K562 (cell line): ENCODE measurements around the gene IGFBP4. TPM values are rescaled to one million over a fixed set of nuclear protein-coding genes. Genes with fewer than 3 reads are reported as not detected.

Experiments used
- ARID2 ChIP-seq: fragments of 450-650 bp; IDR thresholded peaks from 2 replicates; pipeline ENCODE4 v1.6.1; 2017; ENCODE audit warnings: antibody characterized with exemption, mild to moderate bottlenecking
- CTCF ChIP-seq, 3 experiments: IDR thresholded peaks in 2 of 3; conservative IDR thresholded peaks in 1 of 3; 2 replicates each; pipeline ENCODE4 v1.5.1; 2011 to 2012; ENCODE audit warnings: low read length in 3 of 3, mild to moderate bottlenecking in 3 of 3, control low read depth in 2 of 3, improper control_type of control experiment in 1 of 3, inconsistent platforms in 1 of 3, low read depth in 1 of 3, mixed read lengths in 1 of 3, moderate library complexity in 1 of 3; ENCODE audit not compliant: insufficient read depth in 2 of 3
- E2F1 ChIP-seq: sonication (generic); formaldehyde crosslinking; IDR thresholded peaks from 2 replicates; pipeline ENCODE4 v1.8.1; 2023; ENCODE audit warnings: mild to moderate bottlenecking, missing genetic modification reagents, moderate library complexity
- E2F5 ChIP-seq: sonication (generic); formaldehyde crosslinking; IDR thresholded peaks from 2 replicates; pipeline ENCODE4 v1.8.0; 2022; ENCODE audit warnings: mild to moderate bottlenecking, missing genetic modification reagents
- GATAD2B ChIP-seq: fragments of 450-650 bp; IDR thresholded peaks from 2 replicates; pipeline ENCODE4 v1.6.1; 2017; ENCODE audit warnings: mild to moderate bottlenecking, borderline replicate concordance
- HMGN3 ChIP-seq: IDR thresholded peaks from 2 replicates; pipeline ENCODE4 v1.6.1; 2011; ENCODE audit warnings: borderline replicate concordance, low read depth, mild to moderate bottlenecking, mixed read lengths, low read length; ENCODE audit not compliant: insufficient read length; ENCODE audit errors: extremely low read depth
- MCM3 ChIP-seq: fragments of 450-650 bp; IDR thresholded peaks from 2 replicates; pipeline ENCODE4 v1.6.1; 2016
- NR4A1 ChIP-seq, 2 experiments: fragments of 250-450 bp in 1 of 2; fragments of 450-650 bp in 1 of 2; sonication (Bioruptor Pico) in 1 of 2; IDR thresholded peaks; 2 replicates each; pipeline versions ENCODE4 v1.4.0 to v1.6.1; 2016 to 2020; ENCODE audit warnings: mild to moderate bottlenecking in 2 of 2, missing compliant biosample characterization in 1 of 2, missing genetic modification characterization in 1 of 2, moderate library complexity in 1 of 2
- PHF21A ChIP-seq: fragments of 450-650 bp; IDR thresholded peaks from 2 replicates; pipeline ENCODE4 v1.6.1; 2017; ENCODE audit warnings: low read depth, borderline replicate concordance
- RUNX1 ChIP-seq: sonication (generic); IDR thresholded peaks from 2 replicates; pipeline ENCODE4 v1.6.1; 2016; ENCODE audit warnings: antibody characterized with exemption, low read depth
- SAFB2 ChIP-seq: fragments of 200-400 bp; formaldehyde crosslinking; IDR thresholded peaks from 2 replicates; pipeline ENCODE4 v1.6.1; 2018; ENCODE audit warnings: borderline replicate concordance, low read length, low read depth, moderate library complexity; ENCODE audit not compliant: severe bottlenecking
- SIN3A ChIP-seq, 2 experiments: fragments of 150-350 bp in 1 of 2; IDR thresholded peaks; 2 replicates each; pipeline ENCODE4 v1.6.1; 2011 to 2016; ENCODE audit warnings: borderline replicate concordance in 2 of 2, low read depth in 2 of 2, low read length in 2 of 2, mild to moderate bottlenecking in 2 of 2, moderate library complexity in 2 of 2; ENCODE audit not compliant: control insufficient read depth in 1 of 2
- SLC30A9 ChIP-seq: fragments of 250-450 bp; sonication (Bioruptor Pico); IDR thresholded peaks from 2 replicates; pipeline ENCODE4 v1.8.0; 2022; ENCODE audit warnings: mild to moderate bottlenecking, moderate library complexity
- SRF ChIP-seq, 2 experiments: fragments of 250-450, 450-650 bp in 1 of 2; sonication (Bioruptor Pico) in 1 of 2; sonication (generic) in 1 of 2; formaldehyde crosslinking; IDR thresholded peaks; 2 replicates each; pipeline versions ENCODE4 v1.5.0 to v1.5.1; 2020 to 2022; ENCODE audit warnings: mild to moderate bottlenecking in 1 of 2, missing genetic modification reagents in 1 of 2
- TARDBP ChIP-seq: fragments of 450-650 bp; IDR thresholded peaks from 2 replicates; pipeline ENCODE4 v1.6.1; 2016
- TBP ChIP-seq: optimal IDR thresholded peaks from 2 replicates; pipeline ENCODE3; 2011; ENCODE audit warnings: low read depth, low read length, improper control_type of control experiment
- ZBTB8A ChIP-seq: fragments of 450-650 bp; IDR thresholded peaks from 2 replicates; pipeline ENCODE4 v1.6.1; 2018; ENCODE audit warnings: mild to moderate bottlenecking, moderate library complexity; ENCODE audit not compliant: partially characterized antibody
- ZNF232 ChIP-seq: sonication (generic); formaldehyde crosslinking; IDR thresholded peaks from 2 replicates; pipeline ENCODE4 v1.8.0; 2022; ENCODE audit warnings: mild to moderate bottlenecking, missing genetic modification reagents
- ZNF263 ChIP-seq: sonication (generic); formaldehyde crosslinking; IDR thresholded peaks from 2 replicates; pipeline ENCODE4 v1.8.0; 2022; ENCODE audit warnings: mild to moderate bottlenecking, missing genetic modification reagents, borderline replicate concordance
- ZNF518B ChIP-seq: fragments of 250-450 bp; sonication (Bioruptor Pico); IDR thresholded peaks from 2 replicates; pipeline ENCODE4 v1.5.0; 2021; ENCODE audit warnings: mild to moderate bottlenecking, moderate library complexity
- ZNF561 ChIP-seq: fragments of 450-650 bp; formaldehyde crosslinking; conservative IDR thresholded peaks from 2 replicates; pipeline ENCODE4 v1.4.0; 2020; ENCODE audit warnings: mild to moderate bottlenecking, moderate library complexity
- polyA plus RNA-seq, 8 experiments: library from polyadenylated mRNA; depleted of rRNA in 4 of 8; stranded (reverse) in 5 of 8; unstranded in 3 of 8; fragments of >200 nt; fragmentation: Nextera tagmentation in 2 of 8; fragmentation: Illumina TruSeq in 1 of 8; extraction: Ambion mirVana in 2 of 8; extraction: Trizol in 1 of 8; gene quantifications; 2 replicates each; pipeline versions ENCODE4 v1.2.1 to v1.2.3, GENCODE V29; 2011 to 2014; ENCODE audit warnings: inconsistent platforms in 1 of 8, missing spikeins in 1 of 8
- total RNA-seq, 7 experiments: library from RNA; depleted of rRNA in 6 of 7; stranded (reverse); fragments of >200 nt in 6 of 7; fragmentation: Illumina TruSeq in 2 of 7; extraction: Trizol in 2 of 7; gene quantifications; 2 replicates each; pipeline versions ENCODE4 v1.2.1 to v1.2.3, GENCODE V29; 2011 to 2021; ENCODE audit warnings: low replicate concordance in 1 of 7

Gene IGFBP4
- total and polyA plus RNA-seq, 9 of the 15 experiments (the other 6 are each of a cell fraction or from before 2014, with no cell fraction given) = 8.8 to 99.8 (median 18.6) TPM

GRCh38 chr17:40437095-40437732 is 6.0 kb upstream of the IGFBP4 start (continued):
- TF ChIP-seq NR4A1 (CRISPR knock-in tag; IDR thresholded peaks at IDR 0.05) (no peak), NR4A1 (tag; IDR thresholded peaks at IDR 0.05) (no peak), ARID2 (no peak), MCM3 (no peak), CTCF (IDR thresholded peaks at IDR 0.05 in 2 of 3, conservative IDR thresholded peaks at IDR 0.05 in 1 of 3; ENCODE audit: insufficient read depth in 2 of 3, low read depth in 1 of 3, low read length in 3 of 3) (no peak), SAFB2 (no peak), GATAD2B (no peak), SLC30A9 (CRISPR knock-in tag) (no peak), PHF21A (no peak), TBP (no peak), ZNF232 (CRISPR knock-in tag) (no peak), SIN3A (IDR thresholded peaks at IDR 0.05; ENCODE audit: borderline replicate concordance in 2 of 2, control insufficient read depth in 1 of 2, low read depth in 2 of 2, low read length in 2 of 2) (no peak), ZNF561 (no peak), TARDBP (no peak), ZNF518B (CRISPR knock-in tag) (no peak), SRF (CRISPR knock-in tag; IDR thresholded peaks at IDR 0.05) (no peak), E2F5 (no peak), HMGN3 (no peak), ZNF263 (no peak), ZBTB8A (no peak), RUNX1 (no peak), E2F1 (no peak)
